Mesenchymal stem cell (in vitro differentiated cells and primary cell): ENCODE data around the gene CD8A.
"Not testable (repeated sequence)": the region's sequence is repeated elsewhere in the genome, so short reads cannot be mapped to it uniquely, and the experiment has no call there.

ENCODE experiments used
- DNase-seq: peaks from one replicate; pipeline ENCODE4 v3.0.0-alpha.2; 2013
- H2AFZ ChIP-seq: one replicate; pipeline ENCODE4 v1.6.1; 2013; ENCODE audit warnings: low read depth, mild to moderate bottlenecking, control low read depth, inconsistent platforms, low read length, moderate library complexity
- H2AK5ac ChIP-seq: 2 replicates; pipeline ENCODE4 v1.6.1; 2013; ENCODE audit warnings: low read length, moderate library complexity, mild to moderate bottlenecking, inconsistent platforms; ENCODE audit not compliant: severe bottlenecking
- H2BK120ac ChIP-seq: one replicate; pipeline ENCODE4 v1.6.1; 2013; ENCODE audit warnings: low read depth, mild to moderate bottlenecking, inconsistent platforms, low read length, moderate library complexity
- H2BK12ac ChIP-seq, 2 experiments: one replicate each; pipeline ENCODE4 v1.6.1; 2013; ENCODE audit warnings: inconsistent platforms in 2 of 2, low read length in 2 of 2, mild to moderate bottlenecking in 2 of 2, moderate library complexity in 2 of 2, control low read depth in 1 of 2
- H2BK15ac ChIP-seq: one replicate; pipeline ENCODE4 v1.6.1; 2013; ENCODE audit warnings: mild to moderate bottlenecking, low read depth, inconsistent platforms; ENCODE audit not compliant: poor library complexity, severe bottlenecking
- H2BK5ac ChIP-seq: 2 replicates; pipeline ENCODE4 v1.6.1; 2013; ENCODE audit warnings: low read depth, mild to moderate bottlenecking, low read length, control low read depth, inconsistent platforms; ENCODE audit not compliant: poor library complexity, severe bottlenecking
- H3K14ac ChIP-seq, 2 experiments: one replicate each; pipeline ENCODE4 v1.6.1; 2013; ENCODE audit warnings: inconsistent platforms in 2 of 2, low read length in 2 of 2, control low read depth in 1 of 2, mild to moderate bottlenecking in 1 of 2, moderate library complexity in 1 of 2
- H3K18ac ChIP-seq, 2 experiments: one replicate each; pipeline ENCODE4 v1.6.1; 2013; ENCODE audit warnings: inconsistent platforms in 2 of 2, low read length in 2 of 2, control low read depth in 1 of 2, low read depth in 1 of 2, mild to moderate bottlenecking in 1 of 2
- H3K23ac ChIP-seq, 2 experiments: one replicate each; pipeline ENCODE4 v1.6.1; 2013; ENCODE audit warnings: inconsistent platforms in 2 of 2, low read length in 2 of 2, mild to moderate bottlenecking in 2 of 2, moderate library complexity in 2 of 2, control low read depth in 1 of 2
- H3K27ac ChIP-seq: 2 replicates; pipeline ENCODE4 v1.5.1; 2013; ENCODE audit warnings: mild to moderate bottlenecking, moderate library complexity, low read length, control low read depth, inconsistent platforms; ENCODE audit not compliant: poor library complexity, severe bottlenecking
- H3K27me3 ChIP-seq, 2 experiments: 2 replicates each; pipeline versions ENCODE4 v1.6.1 to v1.7.0; 2013; ENCODE audit warnings: low read length in 2 of 2, mild to moderate bottlenecking in 2 of 2, moderate library complexity in 2 of 2, control low read depth in 1 of 2, inconsistent platforms in 1 of 2; ENCODE audit not compliant: control insufficient read depth in 1 of 2, insufficient read depth in 1 of 2
- H3K36me3 ChIP-seq, 2 experiments: 2 replicates each; pipeline versions ENCODE4 v1.6.1 to v1.7.0; 2013; ENCODE audit warnings: low read length in 2 of 2, control low read depth in 1 of 2, inconsistent platforms in 1 of 2, low read depth in 1 of 2, mild to moderate bottlenecking in 1 of 2; ENCODE audit not compliant: insufficient read depth in 2 of 2, control insufficient read depth in 1 of 2
- H3K4ac ChIP-seq, 2 experiments: one replicate each; pipeline ENCODE4 v1.6.1; 2013; ENCODE audit warnings: inconsistent platforms in 2 of 2, low read length in 2 of 2, mild to moderate bottlenecking in 2 of 2, moderate library complexity in 2 of 2, control low read depth in 1 of 2, low read depth in 1 of 2
- H3K4me1 ChIP-seq: 2 replicates; pipeline ENCODE4 v1.6.1; 2013; ENCODE audit warnings: low read depth, low read length, control low read depth; ENCODE audit not compliant: control insufficient read depth, insufficient read depth
- H3K4me2 ChIP-seq: 2 replicates; pipeline ENCODE4 v1.6.1; 2013; ENCODE audit warnings: low read length, mild to moderate bottlenecking, inconsistent platforms; ENCODE audit not compliant: poor library complexity, severe bottlenecking
- H3K4me3 ChIP-seq, 2 experiments: 2 replicates each; pipeline versions ENCODE4 v1.5.1 to v1.7.0; 2013; ENCODE audit warnings: low read length in 2 of 2, mild to moderate bottlenecking in 2 of 2, control low read depth in 1 of 2, low read depth in 1 of 2; ENCODE audit not compliant: insufficient read depth in 1 of 2
- H3K79me1 ChIP-seq: replicated peaks from 2 replicates; pipeline ENCODE4 v1.6.1; 2013; ENCODE audit warnings: mild to moderate bottlenecking, control low read depth, low read length, inconsistent platforms; ENCODE audit not compliant: poor library complexity, severe bottlenecking
- H3K9ac ChIP-seq: 2 replicates; pipeline ENCODE4 v1.7.0; 2013; ENCODE audit warnings: mild to moderate bottlenecking, low read length, moderate library complexity
- H3K9me3 ChIP-seq: 2 replicates; pipeline ENCODE4 v1.7.0; 2013; ENCODE audit warnings: mild to moderate bottlenecking, low read length; ENCODE audit not compliant: control insufficient read depth
- H4K8ac ChIP-seq: one replicate; pipeline ENCODE4 v1.6.1; 2013; ENCODE audit warnings: inconsistent platforms, mild to moderate bottlenecking, low read length, moderate library complexity
- H4K91ac ChIP-seq: one replicate; pipeline ENCODE4 v1.6.1; 2013; ENCODE audit warnings: mild to moderate bottlenecking, low read length, inconsistent platforms
- WGBS: methylation state at CpG from one replicate; pipeline ENCODE4 v1.1.7; 2013; ENCODE audit warnings: mixed read lengths; 5-methylcytosine and 5-hydroxymethylcytosine counted together

The CD8A gene

DNA sequence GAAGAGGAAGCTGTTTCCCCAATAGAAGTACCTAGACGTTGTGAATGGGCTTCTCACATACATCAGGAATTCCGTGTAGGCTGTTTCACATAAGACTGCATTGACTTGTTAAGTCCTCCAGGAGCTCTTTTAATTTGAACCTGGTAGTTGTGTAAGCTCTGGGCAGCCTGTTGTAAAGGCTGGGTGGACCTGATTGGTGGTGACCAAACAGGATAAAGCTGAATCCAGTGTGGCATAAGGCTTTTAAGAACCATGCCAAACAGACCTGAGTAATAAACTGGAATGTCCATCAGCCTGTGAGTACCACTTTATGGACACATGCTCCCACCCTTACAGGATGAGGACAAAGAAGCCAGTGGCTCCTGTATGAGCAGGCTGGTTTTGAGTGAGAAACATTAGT is 46.6 kb downstream of the CD8A start:
- H4K8ac ChIP-seq, result no peak overlapping the region
- H3K9me3 ChIP-seq, result no peaks in the 10 kb centered on the region
- no peak overlapping the region for H3K14ac ChIP-seq
- H3K4me2 ChIP-seq, result no peak overlapping the region
- peaks cover 13% of the 10 kb centered on the region for H3K79me1 ChIP-seq
- H4K91ac ChIP-seq, result no peak overlapping the region
- no peak overlapping the region for H3K18ac ChIP-seq
- H3K9ac ChIP-seq, result no peak overlapping the region
- DNase-seq, result no peak
- no peak overlapping the region for H3K4ac ChIP-seq
- no peak overlapping the region for H2BK12ac ChIP-seq
- H3K23ac ChIP-seq, result no peak overlapping the region
- H3K4me1 ChIP-seq, result no peaks in the 10 kb centered on the region
- H3K36me3 ChIP-seq, result peaks cover 0 to 6% of the 10 kb centered on the region in 2 experiments
- H2BK15ac ChIP-seq, result no peak overlapping the region
- H3K4me3 ChIP-seq, result no peak overlapping the region
- no peak overlapping the region for H2AFZ ChIP-seq
- 98% methylated on average over 2 of the region's 2 CpGs for WGBS
- no peak overlapping the region for H2BK120ac ChIP-seq
- no peaks in the 10 kb centered on the region for H3K27me3 ChIP-seq
- no peak overlapping the region for H2BK5ac ChIP-seq
- H2AK5ac ChIP-seq, result no peak overlapping the region
- no peak overlapping the region for H3K27ac ChIP-seq

DNA sequence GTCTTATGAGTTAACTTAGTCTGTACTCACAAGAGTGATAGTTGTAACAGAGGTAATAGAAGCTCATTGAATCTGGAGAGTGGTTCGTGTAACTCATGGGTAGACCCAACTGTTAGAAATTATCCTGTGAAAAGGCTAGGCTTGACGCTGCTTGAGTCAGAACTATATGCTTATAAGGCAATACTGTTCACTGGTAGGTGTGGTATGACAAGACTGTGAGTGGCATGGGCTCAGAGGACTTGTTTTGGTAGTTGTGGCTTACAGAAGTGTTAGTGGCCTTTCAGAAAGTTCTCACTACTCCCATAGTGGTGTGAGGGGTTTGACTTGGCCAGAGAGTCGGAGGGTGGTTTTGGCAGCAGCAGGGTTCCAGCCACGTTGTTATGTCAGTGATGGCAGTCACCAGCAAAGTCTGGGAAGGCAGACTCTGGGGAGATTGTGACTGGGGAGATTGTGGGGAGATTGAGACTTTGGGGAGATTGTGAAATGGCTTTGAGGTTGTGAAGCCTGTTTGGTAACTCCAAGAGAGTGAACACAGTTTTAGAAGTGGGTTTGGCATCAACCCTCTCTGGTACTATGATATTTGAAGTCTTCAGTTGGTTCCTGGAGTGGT is 48.7 kb downstream of the CD8A start:
- not testable (repeated sequence) for H3K27ac ChIP-seq, H3K9me3 ChIP-seq, H2BK5ac ChIP-seq, H2BK120ac ChIP-seq, H4K8ac ChIP-seq, H3K23ac ChIP-seq, DNase-seq, H3K18ac ChIP-seq, H3K4me3 ChIP-seq, H4K91ac ChIP-seq, H3K79me1 ChIP-seq, H3K4me1 ChIP-seq, H2AK5ac ChIP-seq, H3K27me3 ChIP-seq, H2BK15ac ChIP-seq, H3K4me2 ChIP-seq, H3K36me3 ChIP-seq, H3K4ac ChIP-seq, H3K14ac ChIP-seq, H3K9ac ChIP-seq, H2AFZ ChIP-seq, H2BK12ac ChIP-seq
- WGBS, result no CpG with 5 or more reads among the region's 4 CpGs

DNA sequence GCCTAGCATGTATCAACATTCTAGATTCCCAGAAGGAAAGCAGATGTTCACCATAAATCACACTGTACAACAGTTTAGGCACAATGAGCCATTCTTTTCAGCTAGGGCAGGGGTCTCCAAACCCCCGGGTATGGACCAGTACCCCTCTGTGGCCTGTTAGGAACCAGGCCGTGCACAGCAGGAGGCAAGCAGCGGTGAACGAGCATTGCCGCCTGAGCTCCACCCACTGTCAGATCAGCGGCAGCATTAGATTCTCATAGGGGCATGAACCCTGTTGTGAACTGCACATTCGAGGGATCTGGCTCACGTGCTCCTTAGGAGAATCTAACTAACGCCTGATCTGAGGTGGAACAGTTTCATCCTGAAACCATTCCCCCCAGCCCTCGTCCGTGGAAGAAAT is 50.8 kb downstream of the CD8A start:
- no CpG with 5 or more reads among the region's 11 CpGs for WGBS

DNA sequence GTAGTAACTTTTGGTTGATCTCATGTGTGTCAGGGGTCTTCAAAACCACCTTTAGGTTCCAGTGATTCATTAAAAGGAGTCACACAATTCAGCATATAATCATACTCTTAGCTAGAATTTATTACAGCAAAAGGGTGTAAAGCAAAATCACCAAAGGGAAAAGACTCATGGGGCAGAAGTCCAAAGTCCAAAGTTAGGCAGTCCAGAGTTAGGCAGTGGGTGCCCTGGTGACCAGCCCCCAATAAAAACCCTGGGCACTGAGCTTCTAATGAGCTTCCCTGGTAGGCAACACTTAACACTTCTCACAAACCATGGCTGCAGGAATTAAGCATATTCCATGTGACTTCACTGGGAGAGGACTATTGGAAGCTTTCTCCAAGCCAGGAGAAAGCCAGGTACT is 51.2 kb downstream of the CD8A start:
- not testable (repeated sequence) for H2BK5ac ChIP-seq, H3K4me1 ChIP-seq, H3K27me3 ChIP-seq, H4K91ac ChIP-seq, H3K9me3 ChIP-seq, DNase-seq, H2BK12ac ChIP-seq, H3K9ac ChIP-seq, H2BK15ac ChIP-seq, H3K27ac ChIP-seq, H3K4me3 ChIP-seq, H3K79me1 ChIP-seq, H2AK5ac ChIP-seq, H3K14ac ChIP-seq, H2BK120ac ChIP-seq, H3K4me2 ChIP-seq, H3K18ac ChIP-seq, H3K4ac ChIP-seq, H4K8ac ChIP-seq, H2AFZ ChIP-seq, H3K23ac ChIP-seq, H3K36me3 ChIP-seq

More for the DNA sequence above, 50.8 kb downstream of the CD8A start:
- H2AK5ac ChIP-seq, H2BK5ac ChIP-seq, H3K4me1 ChIP-seq, H2BK120ac ChIP-seq, H3K27me3 ChIP-seq, DNase-seq, H2BK15ac ChIP-seq, H3K4me3 ChIP-seq, H3K79me1 ChIP-seq, H2BK12ac ChIP-seq, H3K9ac ChIP-seq, H4K8ac ChIP-seq, H3K27ac ChIP-seq, H2AFZ ChIP-seq, H3K14ac ChIP-seq, H3K18ac ChIP-seq, H3K9me3 ChIP-seq, H4K91ac ChIP-seq, H3K23ac ChIP-seq, H3K4ac ChIP-seq, H3K4me2 ChIP-seq, H3K36me3 ChIP-seq: not testable (repeated sequence)
